K562 (cell line): ENCODE measurements around the gene SVBP. TPM values are rescaled to one million over a fixed set of nuclear protein-coding genes. Genes with fewer than 3 reads are reported as not detected.

Source experiments
- ATF2 ChIP-seq: sonication (generic); formaldehyde crosslinking; IDR thresholded peaks from 2 replicates; pipeline ENCODE4 v1.8.1; 2022; ENCODE audit warnings: missing genetic modification reagents
- CREB1 ChIP-seq, 2 experiments: sonication (generic) in 1 of 2; formaldehyde crosslinking in 1 of 2; IDR thresholded peaks; 2 replicates each; pipeline versions ENCODE4 v1.6.1 to v1.8.0; 2012 to 2022; ENCODE audit warnings: inconsistent platforms in 1 of 2, mild to moderate bottlenecking in 1 of 2, missing genetic modification reagents in 1 of 2, moderate library complexity in 1 of 2
- FOXK1 ChIP-seq: sonication (generic); formaldehyde crosslinking; IDR thresholded peaks from 2 replicates; pipeline ENCODE4 v1.8.0; 2022; ENCODE audit warnings: missing genetic modification reagents, mild to moderate bottlenecking, borderline replicate concordance
- HCFC1 ChIP-seq: IDR thresholded peaks from 2 replicates; pipeline ENCODE4 v1.6.1; 2012; ENCODE audit warnings: low read depth, low read length, improper control_type of control experiment
- KLF1 ChIP-seq: fragments of 450-650 bp; IDR thresholded peaks from 2 replicates; pipeline ENCODE4 v1.6.1; 2016; ENCODE audit warnings: missing genetic modification characterization, missing compliant biosample characterization
- MAFK ChIP-seq: IDR thresholded peaks from 2 replicates; pipeline ENCODE4 v1.6.1; 2011; ENCODE audit warnings: low read length, improper control_type of control experiment
- MTA1 ChIP-seq: fragments of 450-650 bp; IDR thresholded peaks from 2 replicates; pipeline ENCODE4 v1.6.1; 2017; ENCODE audit warnings: borderline replicate concordance
- NKRF ChIP-seq: fragments of 450-650 bp; IDR thresholded peaks from 2 replicates; pipeline ENCODE4 v1.6.1; 2016; ENCODE audit warnings: borderline replicate concordance
- POLR2A ChIP-seq: fragments of 450-650 bp; conservative IDR thresholded peaks from 2 replicates; pipeline ENCODE4 v1.6.1; 2016
- POLR2AphosphoS2 ChIP-seq: IDR thresholded peaks from 2 replicates; pipeline ENCODE4 v1.6.1; 2012; ENCODE audit warnings: low read length, improper control_type of control experiment
- POLR2AphosphoS5 ChIP-seq: IDR thresholded peaks from 2 replicates; pipeline ENCODE4 v1.6.1; 2011; ENCODE audit warnings: mild to moderate bottlenecking, low read depth, low read length, moderate library complexity; ENCODE audit not compliant: control insufficient read depth, insufficient read depth
- RCOR1 ChIP-seq, 2 experiments: IDR thresholded peaks; 2 replicates each; pipeline ENCODE4 v1.6.1; 2012; ENCODE audit warnings: low read depth in 2 of 2, low read length in 2 of 2, borderline replicate concordance in 1 of 2, improper control_type of control experiment in 1 of 2
- SFPQ ChIP-seq: fragments of 200-400 bp; formaldehyde crosslinking; IDR thresholded peaks from 2 replicates; pipeline ENCODE4 v1.6.1; 2017; ENCODE audit warnings: mild to moderate bottlenecking, low read depth, low read length, moderate library complexity
- SMAD3 ChIP-seq: fragments of 450-650 bp; formaldehyde crosslinking; conservative IDR thresholded peaks from 2 replicates; pipeline ENCODE4 v1.4.0; 2020; ENCODE audit warnings: mild to moderate bottlenecking
- SMARCE1 ChIP-seq: fragments of 450-650 bp; IDR thresholded peaks from 2 replicates; pipeline ENCODE4 v1.7.1; 2016; ENCODE audit warnings: mild to moderate bottlenecking
- SREBF1 ChIP-seq: fragments of 150-350 bp; IDR thresholded peaks from 2 replicates; pipeline ENCODE4 v1.6.1; 2014; ENCODE audit warnings: antibody characterized with exemption, low read depth, low read length, borderline replicate concordance
- TEAD1 ChIP-seq, 2 experiments: fragments of 450-650 bp in 1 of 2; sonication (generic) in 1 of 2; formaldehyde crosslinking; IDR thresholded peaks; 2 replicates each; pipeline versions ENCODE4 v1.4.0 to v1.8.0; 2020 to 2022; ENCODE audit warnings: mild to moderate bottlenecking in 2 of 2, missing genetic modification reagents in 1 of 2
- TGIF2 ChIP-seq: sonication (generic); formaldehyde crosslinking; IDR thresholded peaks from 2 replicates; pipeline ENCODE4 v1.8.1; 2022; ENCODE audit warnings: mild to moderate bottlenecking, missing genetic modification reagents, moderate library complexity
- ZBTB1 ChIP-seq: sonication (generic); formaldehyde crosslinking; IDR thresholded peaks from 2 replicates; pipeline ENCODE4 v1.8.1; 2023; ENCODE audit warnings: missing genetic modification reagents, low read depth, mild to moderate bottlenecking, borderline replicate concordance
- ZKSCAN1 ChIP-seq: fragments of 150-350 bp; IDR thresholded peaks from 2 replicates; pipeline ENCODE4 v1.6.1; 2016; ENCODE audit warnings: low read depth, low read length
- ZNF174 ChIP-seq: fragments of 250-450 bp; sonication (Bioruptor Pico); IDR thresholded peaks from 2 replicates; pipeline ENCODE4 v1.4.0; 2020; ENCODE audit warnings: mild to moderate bottlenecking
- ZNF699 ChIP-seq: fragments of 250-450 bp; sonication (Bioruptor Pico); IDR thresholded peaks from 2 replicates; pipeline ENCODE4 v1.8.0; 2021; ENCODE audit warnings: mild to moderate bottlenecking, moderate library complexity; ENCODE audit not compliant: insufficient replicate concordance
- polyA plus RNA-seq, 8 experiments: library from polyadenylated mRNA; depleted of rRNA in 4 of 8; stranded (reverse) in 5 of 8; unstranded in 3 of 8; fragments of >200 nt; fragmentation: Nextera tagmentation in 2 of 8; fragmentation: Illumina TruSeq in 1 of 8; extraction: Ambion mirVana in 2 of 8; extraction: Trizol in 1 of 8; gene quantifications; 2 replicates each; pipeline versions ENCODE4 v1.2.1 to v1.2.3, GENCODE V29; 2011 to 2014; ENCODE audit warnings: inconsistent platforms in 1 of 8, missing spikeins in 1 of 8
- total RNA-seq, 7 experiments: library from RNA; depleted of rRNA in 6 of 7; stranded (reverse); fragments of >200 nt in 6 of 7; fragmentation: Illumina TruSeq in 2 of 7; extraction: Trizol in 2 of 7; gene quantifications; 2 replicates each; pipeline versions ENCODE4 v1.2.1 to v1.2.3, GENCODE V29; 2011 to 2021; ENCODE audit warnings: low replicate concordance in 1 of 7

Gene SVBP
- total and polyA plus RNA-seq, 9 of the 15 experiments (the other 6 are each of a cell fraction or from before 2014, with no cell fraction given) = 31.7 to 49.7 (median 40.0) TPM

- TF ChIP-seq HCFC1 (no peak), KLF1 (tag) (no peak), SMAD3 (no peak), FOXK1 (peak; percentile 72; the same call in 1 of the 2 replicates), SREBF1 (no peak), RCOR1 (IDR thresholded peaks at IDR 0.05; ENCODE audit: borderline replicate concordance in 1 of 2, low read depth in 2 of 2, low read length in 2 of 2) (no peak), ATF2 (CRISPR knock-in tag) (no peak), POLR2AphosphoS2 (no peak), CREB1 (IDR thresholded peaks at IDR 0.05) (no peak), CREB1 (CRISPR knock-in tag; IDR thresholded peaks at IDR 0.05) (no peak), ZBTB1 (CRISPR knock-in tag) (no peak), TGIF2 (no peak), NKRF (no peak; the same call in 1 of the 2 replicates), ZNF174 (CRISPR knock-in tag) (no peak), ZKSCAN1 (no peak), ZNF699 (CRISPR knock-in tag) (no peak), MTA1 (no peak), TEAD1 (CRISPR knock-in tag; IDR thresholded peaks at IDR 0.05) (no peak), SFPQ (no peak), POLR2A (no peak), MAFK (no peak), SMARCE1 (peak; percentile 46; the same call in 1 of the 2 replicates), POLR2AphosphoS5 (no peak)
Observed at GRCh38 chr1:42765832-42766740, 51.1 kb downstream of the SVBP start (continued).
